Endothelial cell of umbilical vein (primary cell): Measurements from ENCODE around the gene TRRAP. TPM values are rescaled to one million over a fixed set of nuclear protein-coding genes. Genes with fewer than 3 reads are reported as not detected.

Experiments used
- BruUV-seq: library from RNA; stranded (reverse); fragments of 400-500 nt; replicated peaks from 2 replicates; lab custom pipeline; 2021; lab: Mats Ljungman, UMichigan
- CTCF ChIA-PET: fragments of 300-600, 350-600 bp; sonication (Branson Sonifier 250); formaldehyde crosslinking; loops from one replicate; lab custom pipeline; 2021; ENCODE audit warnings: antibody characterized with exemption, inconsistent platforms; lab: Charles Lee
- POLR2A ChIA-PET: fragments of 300-600, 350-600 bp; sonication (Branson Sonifier 250); formaldehyde crosslinking; loops from one replicate; lab custom pipeline; 2021; ENCODE audit warnings: antibody characterized with exemption, inconsistent platforms; lab: Charles Lee
- DNase-seq: peaks from one replicate; pipeline ENCODE4 v3.0.0-alpha.2; 2011; ENCODE audit warnings: low read depth, low spot score
- FAIRE-seq: peaks from 2 replicates; lab custom pipeline; 2011; peaks lifted over from hg19 to GRCh38; lab: Jason Lieb, UNC
- H2AFZ ChIP-seq: 2 replicates; pipeline ENCODE4 v1.6.0; 2012; ENCODE audit warnings: low read depth, low read length, control low read depth, inconsistent platforms
- H3K27ac ChIP-seq: 2 replicates; pipeline ENCODE4 v1.5.1; 2011; ENCODE audit warnings: low read depth, mild to moderate bottlenecking, control low read depth, low read length, moderate library complexity; ENCODE audit not compliant: insufficient read depth
- H3K27me3 ChIP-seq, 2 experiments: 2 replicates each; pipeline versions ENCODE4 v1.6.0 to v1.6.1; 2011; ENCODE audit warnings: low read length in 2 of 2, mixed read lengths in 1 of 2; ENCODE audit not compliant: control insufficient read depth in 2 of 2, insufficient read depth in 2 of 2
- H3K36me3 ChIP-seq, 2 experiments: 2 replicates in 1 of 2; 3 replicates in 1 of 2; pipeline ENCODE4 v1.5.1; 2011; ENCODE audit warnings: low read length in 2 of 2, mild to moderate bottlenecking in 1 of 2, moderate library complexity in 1 of 2; ENCODE audit not compliant: control insufficient read depth in 2 of 2, insufficient read depth in 2 of 2; ENCODE audit errors: extremely low read depth in 1 of 2
- H3K4me1 ChIP-seq: 3 replicates; pipeline ENCODE4 v1.5.1; 2011; ENCODE audit warnings: mild to moderate bottlenecking, low read length; ENCODE audit not compliant: control insufficient read depth, insufficient read depth; ENCODE audit errors: extremely low read depth
- H3K4me2 ChIP-seq: 2 replicates; pipeline ENCODE4 v1.6.1; 2011; ENCODE audit warnings: low read length, control low read depth, mixed read lengths; ENCODE audit not compliant: insufficient read depth
- H3K4me3 ChIP-seq, 3 experiments: fragments of 200-600 bp in 1 of 3; sonication (generic), shearing (Covaris generic) in 1 of 3; replicated peaks in 1 of 3; 2 replicates each; pipeline ENCODE4 v1.5.1; 2011 to 2016; ENCODE audit warnings: control low read depth in 3 of 3, low read length in 3 of 3, mild to moderate bottlenecking in 2 of 3, inconsistent platforms in 1 of 3, low read depth in 1 of 3, moderate library complexity in 1 of 3; ENCODE audit not compliant: insufficient read depth in 1 of 3
- H3K79me2 ChIP-seq: 2 replicates; pipeline ENCODE4 v1.6.0; 2012; ENCODE audit warnings: low read length, inconsistent platforms; ENCODE audit not compliant: control insufficient read depth, insufficient read depth
- H3K9ac ChIP-seq: replicated peaks from 2 replicates; pipeline ENCODE3; 2011; ENCODE audit warnings: low read length, control low read depth; ENCODE audit not compliant: insufficient read depth; ENCODE audit errors: extremely low read depth
- H3K9me1 ChIP-seq: replicated peaks from 3 replicates; pipeline ENCODE4 v1.6.0; 2011; ENCODE audit warnings: mild to moderate bottlenecking, low read length; ENCODE audit not compliant: control insufficient read depth, insufficient read depth; ENCODE audit errors: extremely low read depth
- H3K9me3 ChIP-seq: replicated peaks from 2 replicates; pipeline ENCODE4 v1.5.1; 2012; ENCODE audit warnings: low read length, inconsistent platforms; ENCODE audit not compliant: control insufficient read depth, insufficient read depth
- H4K20me1 ChIP-seq: replicated peaks from 2 replicates; pipeline ENCODE3; 2011; ENCODE audit warnings: mild to moderate bottlenecking, low read length; ENCODE audit not compliant: control insufficient read depth, insufficient read depth; ENCODE audit errors: extremely low read depth
- CTCF ChIP-seq, 2 donors: IDR thresholded peaks; 1 replicate in 1 of 2; 2 replicates in 1 of 2; pipeline ENCODE4 v1.5.1; 2011; ENCODE audit warnings: low read length in 2 of 2, mild to moderate bottlenecking in 2 of 2, moderate library complexity in 2 of 2, control low read depth in 1 of 2, inconsistent platforms in 1 of 2, low read depth in 1 of 2; ENCODE audit not compliant: insufficient read depth in 1 of 2; ENCODE audit errors: extremely low read depth in 1 of 2
- EZH2 ChIP-seq: IDR thresholded peaks from 2 replicates; pipeline ENCODE4 v1.6.1; 2012; ENCODE audit warnings: borderline replicate concordance, low read depth, mild to moderate bottlenecking, moderate library complexity, low read length, inconsistent platforms; ENCODE audit not compliant: severe bottlenecking
- FOS ChIP-seq: IDR thresholded peaks from 2 replicates; pipeline ENCODE4 v1.6.1; 2011; ENCODE audit warnings: mild to moderate bottlenecking, low read length, moderate library complexity, borderline replicate concordance; ENCODE audit not compliant: insufficient read depth
- GATA2 ChIP-seq: IDR thresholded peaks from 2 replicates; pipeline ENCODE4 v1.7.0; 2011; ENCODE audit warnings: low read depth, mild to moderate bottlenecking, moderate library complexity, mixed read lengths, low read length; ENCODE audit not compliant: insufficient read length, insufficient read depth
- JUN ChIP-seq: IDR thresholded peaks from 2 replicates; pipeline ENCODE4 v1.6.1; 2011; ENCODE audit warnings: borderline replicate concordance, low read depth; ENCODE audit not compliant: insufficient read length, insufficient read depth
- MAX ChIP-seq: IDR thresholded peaks from 2 replicates; pipeline ENCODE4 v1.6.1; 2011; ENCODE audit not compliant: insufficient read depth, insufficient read length
- MYC ChIP-seq: IDR thresholded peaks from one replicate; pipeline ENCODE4 v1.6.1; 2011; ENCODE audit warnings: mild to moderate bottlenecking, low read depth, low read length
- POLR2A ChIP-seq: IDR thresholded peaks from 2 replicates; pipeline ENCODE4 v1.6.1; 2012; ENCODE audit warnings: low read depth, mild to moderate bottlenecking, control low read depth, low read length
- POLR2AphosphoS5 ChIP-seq: IDR thresholded peaks from 2 replicates; pipeline ENCODE4 v1.6.1; 2012; ENCODE audit warnings: low read depth, mild to moderate bottlenecking, control low read depth, low read length, moderate library complexity; ENCODE audit not compliant: insufficient read depth
- dilution Hi-C: fragments of 300-500 bp; cut with MboI; formaldehyde crosslinking; loops from one replicate; pipeline ENCODE4 v1.15.0; 2019; ENCODE audit warnings: low sequenced_read_pairs; ENCODE audit not compliant: extremely low pct_ligation_motif_present
- intact Hi-C: fragments of 100-400 bp; cut with micrococcal nuclease; formaldehyde crosslinking; loops from one replicate; pipeline ENCODE4 v1.10.0; 2022
- polyA plus RNA-seq, 4 experiments: library from polyadenylated mRNA; depleted of rRNA in 3 of 4; stranded (reverse) in 3 of 4; unstranded in 1 of 4; fragments of >200 nt; gene quantifications; 2 replicates each; pipeline versions ENCODE4 v1.2.1 to v1.2.3, GENCODE V29; 2011 to 2012; ENCODE audit warnings: missing spikeins in 1 of 4
- total RNA-seq: library from RNA; stranded (reverse); gene quantifications from 2 replicates; pipeline ENCODE4 v1.2.3, GENCODE V29; 2021

Gene TRRAP
- total and polyA plus RNA-seq, 2 donors (not counting 3 experiments of a cell fraction or from before 2014, with no cell fraction given), result 21.8 to 45.8 TPM

GRCh38 chr7:98879979-98880315, 1.6 kb downstream of the TRRAP start:
- H3K27ac ChIP-seq, result no peak overlapping the region
- dilution Hi-C loops (no loop called here), intact Hi-C loops (no loop called here)
- DNase-seq (no peak), FAIRE-seq (no peak)
- CTCF ChIA-PET, result interaction anchor here (1.2 kb wide), 1 partner anchor 11 kb away, joined by 3 read pairs; no protein-coding TSS in a partner anchor
- no TSS peak for BruUV-seq
- no peaks in the 10 kb centered on the region for H3K27me3 ChIP-seq
- H3K4me3 ChIP-seq, result peak overlapping the region in 2 of 3 experiments; percentile 93 to 99
- H3K9ac ChIP-seq, result peak overlapping the region; percentile 98
- peak overlapping the region; percentile 99 for H3K4me2 ChIP-seq
- H3K4me1 ChIP-seq, result peaks cover 8% of the 10 kb centered on the region
- no peak overlapping the region for H2AFZ ChIP-seq
- peaks cover 2% of the 10 kb centered on the region for H4K20me1 ChIP-seq
- H3K9me3 ChIP-seq, result no peaks in the 10 kb centered on the region
- POLR2A ChIA-PET, result interaction anchor here (0.7 kb wide), 1 partner anchor 471 kb away, joined by 3 read pairs; no protein-coding TSS in a partner anchor
- TF ChIP-seq EZH2, result no peak
- TF ChIP-seq GATA2, result no peak
- TF ChIP-seq CTCF (IDR thresholded peaks at IDR 0.05; ENCODE audit: extremely low read depth in 1 of 2, insufficient read depth in 1 of 2, low read depth in 1 of 2, low read length in 2 of 2), result no peak
- no peak for TF ChIP-seq POLR2A
- TF ChIP-seq JUN, result no peak
- no peak for TF ChIP-seq POLR2AphosphoS5
- no peak for TF ChIP-seq FOS
- no peak for TF ChIP-seq MAX
- no peak for TF ChIP-seq MYC
- peaks cover 37% of the 10 kb centered on the region for H3K79me2 ChIP-seq
- H3K9me1 ChIP-seq, result no peaks in the 10 kb centered on the region
- H3K36me3 ChIP-seq, result peaks cover 9% of the 10 kb centered on the region in 2 experiments
